Stimulated activated CD8-positive, alpha-beta memory T cell treated with anti-CD3 and anti-CD28 coated beads, Interleukin-4, amount 100 ng/mL, for 48 hours (primary cell): ENCODE results near the gene MORN2.
"Not testable (repeated sequence)": the region's sequence is repeated elsewhere in the genome, so short reads cannot be mapped to it uniquely, and the experiment has no call there.

Experiments used
- DNase-seq: peaks from one replicate; pipeline ENCODE4 v3.0.0-alpha.2; 2020

The MORN2 gene

DNA sequence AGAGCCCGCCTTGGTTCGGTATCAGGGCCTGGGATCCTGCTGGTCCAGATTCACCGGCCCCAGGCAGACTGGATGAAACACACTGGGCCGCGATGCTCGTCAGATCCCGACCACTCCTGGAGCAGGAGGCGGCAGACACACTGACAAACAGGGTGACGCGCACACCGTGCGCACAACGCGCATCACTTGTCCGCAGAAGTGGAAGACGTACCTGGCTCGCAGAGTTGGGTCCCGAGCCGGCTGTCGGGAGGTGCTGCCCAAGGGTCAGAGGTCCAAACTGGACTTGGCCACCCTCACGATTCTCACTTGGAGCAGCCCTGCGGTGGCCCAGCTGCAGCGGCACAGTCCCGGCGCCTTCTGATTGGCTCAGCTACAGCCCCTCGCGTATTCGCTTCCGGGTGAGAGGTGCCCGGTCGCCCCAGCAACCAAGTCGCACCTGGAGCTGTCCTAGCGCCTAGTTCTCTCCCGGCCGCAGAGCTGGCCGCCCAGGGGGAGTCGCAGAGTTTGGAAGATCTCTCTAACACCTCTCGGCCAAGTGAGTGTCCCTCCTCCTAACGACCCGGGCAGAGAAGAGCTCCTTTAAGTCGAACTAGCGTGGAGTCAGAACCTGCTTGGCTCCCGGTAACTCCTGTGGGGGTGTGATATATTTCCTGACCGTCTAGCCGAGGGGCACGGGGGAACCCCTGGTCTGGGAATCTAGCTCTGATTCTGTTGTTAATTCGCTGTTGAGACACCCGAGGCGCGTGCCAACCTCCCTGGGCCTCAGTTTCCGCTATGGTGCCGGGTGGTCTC lies at the start of gene MORN2, which contains the start of gene DHX57:
TSS of gene MORN2 (plus strand) at position 401 of the 792 bp plus-strand sequence.
TSS of gene DHX57 (minus strand) at position 359 of the 792 bp plus-strand sequence. CDS start 7,529 bp downstream, outside the sequence.
- peak; percentile 87 for DNase-seq

DNA sequence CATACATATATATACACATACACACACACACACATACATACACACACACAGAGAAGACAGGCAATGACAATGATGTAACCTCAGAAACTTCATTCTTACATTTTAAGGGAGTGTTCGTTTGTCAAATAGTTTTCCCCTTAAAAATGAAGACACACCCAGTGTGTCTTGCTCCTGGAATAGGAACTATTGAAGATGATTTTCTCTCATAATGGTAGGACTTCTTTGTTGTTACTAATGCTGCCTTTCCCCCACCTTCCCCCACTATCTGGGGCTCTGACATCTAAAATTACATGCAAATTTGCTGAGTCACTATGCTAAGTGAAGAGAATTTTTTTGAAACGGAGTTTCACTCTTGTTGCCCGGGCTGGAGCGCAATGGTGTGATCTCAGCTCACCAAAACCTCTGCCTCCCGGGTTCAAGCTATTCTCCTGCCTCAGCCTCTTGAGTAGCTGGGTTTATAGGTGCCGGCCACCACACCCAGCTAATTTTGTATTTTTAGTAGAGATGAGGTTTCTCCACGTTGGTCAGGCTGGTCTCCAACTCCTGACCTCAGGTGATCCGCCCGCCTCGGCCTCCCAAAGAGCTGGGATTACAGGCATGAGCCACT lies 48.1 kb upstream of the MORN2 start:
- DNase-seq, result not testable (repeated sequence)

DNA sequence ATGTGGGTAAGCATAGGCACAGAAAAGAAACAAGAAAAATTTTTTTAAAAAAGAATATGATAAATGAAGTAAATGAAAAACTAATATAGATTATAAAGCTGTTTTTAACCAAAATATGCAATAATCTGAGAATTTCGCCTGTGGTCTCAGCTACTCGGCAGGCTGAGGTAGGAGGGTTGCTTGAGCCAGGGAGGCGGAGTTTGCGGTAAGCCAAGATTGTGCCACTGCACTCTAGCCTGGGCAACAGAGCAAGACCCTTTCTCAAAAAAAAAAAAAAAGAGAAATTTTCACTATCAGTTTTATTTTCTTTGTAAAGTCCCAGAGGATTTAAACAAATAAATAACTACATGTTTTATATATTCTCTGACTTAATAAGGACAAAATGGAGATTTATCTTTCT lies 47.3 kb upstream of the MORN2 start:
- no peak for DNase-seq

GRCh38 chr2:38829971-38830370 lies 45.8 kb upstream of the MORN2 start:
- DNase-seq, result no peak

DNA sequence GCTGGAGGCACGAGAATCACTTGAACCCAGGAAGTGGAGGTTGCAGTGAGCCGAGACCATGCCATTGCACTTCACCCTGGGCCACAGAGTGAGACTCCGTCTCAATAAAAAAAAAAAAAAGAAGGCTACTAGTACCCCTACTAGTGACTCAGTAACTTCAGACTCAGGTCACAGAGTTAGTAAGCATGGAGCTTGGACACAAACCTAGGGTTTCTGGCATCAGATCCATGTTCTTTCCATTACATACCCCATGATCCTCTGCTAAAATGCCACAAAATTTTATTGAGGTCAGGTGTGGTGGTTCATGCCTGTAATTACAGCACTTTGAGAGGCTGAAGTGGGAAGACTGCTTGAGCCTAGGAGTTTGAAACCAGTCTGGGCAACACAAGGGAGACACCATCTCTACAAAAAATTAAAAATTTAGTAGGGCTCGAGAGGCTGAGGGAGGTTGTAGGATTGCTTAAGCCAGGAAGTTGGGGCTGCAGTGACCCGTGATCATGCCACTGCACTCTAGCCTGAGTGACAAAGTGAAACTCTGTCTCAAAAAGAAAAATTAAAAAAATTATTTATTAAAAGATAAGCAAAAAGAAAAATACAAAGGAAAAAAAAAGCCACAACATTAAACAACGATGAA lies 45.1 kb upstream of the MORN2 start:
- no peak for DNase-seq

- DNase-seq, result no peak
Measured at GRCh38 chr2:38835015-38835601, 40.7 kb upstream of the MORN2 start.

- no peak for DNase-seq
Measured at GRCh38 chr2:38835990-38836389, 39.8 kb upstream of the MORN2 start.

- no peak for DNase-seq
Measured at GRCh38 chr2:38836791-38837190, 39.0 kb upstream of the MORN2 start.

- no peak for DNase-seq
Measured at GRCh38 chr2:38850045-38850444, 25.7 kb upstream of the MORN2 start.

- DNase-seq, result no peak
Measured at GRCh38 chr2:38856165-38856564, 19.6 kb upstream of the MORN2 start.

DNA sequence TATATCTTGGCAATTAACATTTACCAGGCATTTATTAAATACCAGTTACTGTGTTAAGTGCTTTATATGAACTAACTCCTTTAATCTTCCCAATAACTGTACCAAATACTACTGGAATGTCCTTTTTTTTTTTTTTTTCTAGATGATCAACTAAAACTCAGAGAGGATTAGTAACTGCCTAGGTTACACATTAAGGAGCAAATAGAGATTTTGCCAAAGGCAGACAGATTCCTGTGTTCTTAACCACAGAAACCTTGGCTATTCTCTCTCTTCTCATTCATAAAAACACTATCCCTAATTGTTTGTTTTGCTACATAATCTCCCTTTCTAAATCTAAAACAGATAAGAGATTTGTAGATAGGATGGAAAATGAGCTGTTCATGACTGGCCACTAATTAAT lies 13.3 kb upstream of the MORN2 start:
- DNase-seq, result no peak

DNA sequence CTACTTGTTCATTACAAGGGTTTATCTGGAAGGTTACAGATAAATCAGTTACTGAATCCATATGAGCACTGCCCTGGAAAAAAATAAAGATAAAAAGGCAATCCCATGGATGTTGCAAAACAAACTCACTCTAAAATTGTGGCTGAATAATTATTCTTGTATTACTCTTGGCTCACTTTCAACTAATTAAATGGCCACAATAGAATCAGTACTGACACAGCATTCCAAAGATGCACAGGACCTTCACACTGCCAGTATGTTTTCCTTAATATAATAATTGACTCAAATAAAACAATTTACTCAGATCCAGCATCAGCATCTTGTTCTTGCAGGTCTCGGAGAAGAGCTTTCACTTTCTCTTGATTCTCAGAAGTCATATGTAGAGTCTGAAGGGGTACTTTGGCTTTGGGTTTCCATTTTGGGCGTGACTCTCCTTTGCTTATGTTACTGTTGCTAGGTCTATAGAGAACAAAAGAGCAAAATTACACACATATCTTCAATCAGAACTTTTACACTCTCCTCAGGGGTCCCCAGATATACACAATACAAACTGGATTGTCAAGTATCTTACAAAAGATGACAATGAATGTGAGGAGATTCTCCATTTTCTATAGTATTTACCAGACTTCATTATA lies 12.6 kb upstream of the MORN2 start:
- DNase-seq, result no peak

DNA sequence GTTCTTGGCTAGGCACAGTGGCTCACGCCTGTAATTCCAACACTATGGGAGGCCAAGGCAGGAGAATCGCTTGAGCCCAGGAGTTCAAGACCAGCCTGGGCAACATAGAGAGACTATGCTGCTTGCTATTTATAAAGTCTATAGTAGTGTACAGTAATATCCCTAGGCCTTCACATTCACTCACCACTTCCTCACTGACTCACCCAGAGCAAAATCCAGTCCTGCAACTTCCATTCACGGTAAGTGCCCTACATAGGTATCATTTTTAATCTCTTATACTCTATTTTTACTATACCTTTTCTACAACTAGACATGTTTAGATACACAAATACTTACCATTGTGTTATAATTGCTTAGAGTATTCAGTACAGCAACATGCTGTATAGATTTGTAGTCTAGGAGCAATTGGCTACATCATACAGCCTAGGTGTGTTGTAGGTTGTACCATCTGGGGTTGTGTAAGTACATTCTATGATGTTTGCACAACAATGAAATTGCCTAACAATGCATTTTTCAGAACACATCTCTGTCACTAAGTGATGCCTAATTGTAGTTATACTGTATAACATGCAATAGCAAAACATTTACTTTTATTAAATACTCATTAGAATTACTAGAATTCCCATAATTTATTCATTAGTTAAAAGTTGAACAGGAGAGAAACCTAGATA lies 8.9 kb upstream of the MORN2 start:
- DNase-seq, result no peak

DNA sequence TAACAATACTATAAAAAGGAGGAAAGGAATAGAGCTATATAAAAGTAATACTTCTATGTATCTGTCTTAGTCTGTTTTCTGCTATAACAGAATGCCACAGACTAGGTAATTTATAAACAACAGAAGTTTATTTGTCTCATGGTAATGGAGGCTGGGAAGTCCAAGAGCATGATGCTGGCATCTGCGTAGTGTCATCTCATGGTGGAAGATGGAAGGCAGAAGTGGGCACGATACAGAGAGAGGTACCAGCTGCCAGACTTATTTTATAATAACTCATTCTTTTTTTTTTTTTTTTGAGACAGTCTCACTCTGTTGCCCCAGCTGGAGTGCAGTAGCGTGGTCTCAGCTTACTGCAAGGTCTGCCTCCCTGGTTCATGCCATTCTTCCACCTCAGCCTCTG lies 4.3 kb upstream of the MORN2 start:
- no peak for DNase-seq

- no peak for DNase-seq
Measured at GRCh38 chr2:38873763-38874162, 2.0 kb upstream of the MORN2 start.

- no peak for DNase-seq
Measured at GRCh38 chr2:38875227-38875575, 575 bp upstream of the MORN2 start.

- DNase-seq, result no peak
Measured at GRCh38 chr2:38876407-38876806, 631 bp downstream of the MORN2 start.

GRCh38 chr2:38886063-38886462 lies 10.3 kb downstream of the MORN2 start:
- DNase-seq, result no peak

DNA sequence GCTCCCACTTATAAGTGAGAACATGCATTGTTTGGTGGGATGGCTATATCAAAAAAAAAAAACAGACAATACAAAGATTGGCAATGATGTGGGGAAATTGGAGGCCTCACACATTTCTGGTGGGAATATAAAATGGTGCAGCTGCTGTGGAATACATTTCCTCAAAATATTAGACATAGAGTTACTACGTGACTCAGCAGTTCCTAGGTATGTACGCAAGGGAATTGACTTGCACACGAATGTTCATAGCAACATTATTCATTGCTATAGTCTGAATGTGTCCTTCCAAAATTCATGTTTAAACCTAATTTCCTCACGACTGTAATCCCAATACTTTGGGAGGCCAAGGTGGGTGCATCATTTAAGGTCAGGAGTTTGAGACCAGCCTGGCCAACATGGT lies 11.6 kb downstream of the MORN2 start:
- no peak for DNase-seq

GRCh38 chr2:38887902-38888554 lies 12.3 kb downstream of the MORN2 start:
- DNase-seq, result no peak

- DNase-seq, result no peak
Measured at GRCh38 chr2:38889045-38889444, 13.3 kb downstream of the MORN2 start.

- DNase-seq, result no peak
Measured at GRCh38 chr2:38889575-38889974, 13.8 kb downstream of the MORN2 start, which contains the start of gene ARHGEF33. ARHGEF33 (plus strand) TSS chr2:38889875; CDS start chr2:38919448, 29,573 bp downstream.
